ENCODE results near the gene ZNF575. TPM values are rescaled to one million over a fixed set of nuclear protein-coding genes. Genes with fewer than 3 reads are reported as not detected.

Gene ZNF575
- total RNA-seq, 1 donor from 2014 or later, result 0.41 TPM

GRCh38 chr19:43574424-43575155 lies 41.6 kb downstream of the ZNF575 start:
- DNase-seq, result no peak

- DNase-seq, result peak; percentile 100
Measured at GRCh38 chr19:43575156-43575950, 42.4 kb downstream of the ZNF575 start, which contains the start of the genes PINLYP and XRCC1. Gene PINLYP (plus strand): TSS chr19:43575801. CDS start chr19:43577192, 1,391 bp downstream. Gene XRCC1 (minus strand): TSS chr19:43575527. CDS start chr19:43575458, 69 bp downstream.

- peak; percentile 59 for DNase-seq
Measured at GRCh38 chr19:43575955-43576878, 43.2 kb downstream of the ZNF575 start.

GRCh38 chr19:43578787-43579186 lies 45.8 kb downstream of the ZNF575 start:
- no peak for DNase-seq

GRCh38 chr19:43581467-43581866 lies 48.5 kb downstream of the ZNF575 start:
- DNase-seq, result no peak

GRCh38 chr19:43582495-43582894 lies 49.5 kb downstream of the ZNF575 start:
- DNase-seq, result no peak

- DNase-seq, result no peak
Measured at GRCh38 chr19:43584484-43584883, 51.5 kb downstream of the ZNF575 start.

Other genes with a start within 250 kb of the ZNF575 start
- 3.3 TPM for gene CD177, start 179.5 kb upstream of the ZNF575 start, total RNA-seq
- gene TEX101, start 118.3 kb upstream of the ZNF575 start, total RNA-seq, result not detected
- gene LYPD3, start 67.6 kb upstream of the ZNF575 start, total RNA-seq, result 17.6 TPM
- gene PHLDB3, start 28.4 kb upstream of the ZNF575 start, total RNA-seq, result 24.6 TPM
- gene ETHE1, start 6.0 kb upstream of the ZNF575 start, total RNA-seq, result 28.2 TPM
- 10.5 TPM for gene XRCC1, start 42.3 kb downstream of the ZNF575 start, total RNA-seq
- 2.7 TPM for gene PINLYP, start 42.6 kb downstream of the ZNF575 start, total RNA-seq
- gene IRGQ, start 62.9 kb downstream of the ZNF575 start, total RNA-seq, result 26.0 TPM
- 8.8 TPM for gene ZNF576, start 63.4 kb downstream of the ZNF575 start, total RNA-seq
- not detected for gene SRRM5, start 78.9 kb downstream of the ZNF575 start, total RNA-seq
- 22.9 TPM for gene ZNF428, start 86.4 kb downstream of the ZNF575 start, total RNA-seq
- gene CADM4, start 106.7 kb downstream of the ZNF575 start, total RNA-seq, result 10.3 TPM
- 8.1 TPM for gene PLAUR, start 137.0 kb downstream of the ZNF575 start, total RNA-seq
- not detected for gene IRGC, start 182.9 kb downstream of the ZNF575 start, total RNA-seq
- 13.0 TPM for gene SMG9, start 221.8 kb downstream of the ZNF575 start, total RNA-seq
- gene KCNN4, start 247.8 kb downstream of the ZNF575 start, total RNA-seq, result 14.8 TPM